ENCODE data around the gene LRRC25. TPM values are rescaled to one million over a fixed set of nuclear protein-coding genes. Genes with fewer than 3 reads are reported as not detected.

Gene LRRC25
- polyA plus RNA-seq, 1 donor from 2014 or later: not detected

DNA sequence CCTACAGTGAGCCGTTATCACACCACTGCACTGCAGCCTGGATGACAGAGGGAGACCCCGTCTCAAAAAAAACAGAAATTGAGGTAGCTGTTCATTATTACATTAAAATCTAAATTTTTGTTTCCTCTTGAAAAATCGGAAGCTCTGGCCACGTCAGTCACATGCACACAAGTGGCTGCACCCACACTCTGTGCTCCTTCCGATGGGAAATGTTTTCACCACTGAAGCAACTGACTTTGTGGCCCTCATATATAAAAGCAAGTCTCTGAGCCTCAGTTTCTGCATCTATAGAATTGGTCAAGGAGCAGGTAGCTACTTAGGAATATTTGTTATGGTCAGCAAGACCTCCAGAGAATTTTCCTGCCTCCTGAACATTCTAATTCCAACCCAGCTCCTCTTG lies 4.5 kb downstream of the LRRC25 start:
- H3K9me2 ChIP-seq (ENCODE audit: insufficient read depth, low read length): no peaks in the 10 kb centered on the region
- no peaks in the 10 kb centered on the region for H3K36me3 ChIP-seq (ENCODE audit: insufficient read depth, low read length)
- no peaks in the 10 kb centered on the region for H4K20me1 ChIP-seq (ENCODE audit: insufficient read depth)
- H3K27me3 ChIP-seq (ENCODE audit: insufficient read depth, low read depth, low read length): peaks cover 5% of the 10 kb centered on the region
- H3K79me2 ChIP-seq (replicated peaks; ENCODE audit: insufficient read depth, low read length): no peaks in the 10 kb centered on the region
- no peak overlapping the region for H2AFZ ChIP-seq (ENCODE audit: low read depth, low read length)
- no peaks in the 10 kb centered on the region for H3K9me3 ChIP-seq (ENCODE audit: low read length)
- TF ChIP-seq RAD21 (conservative IDR thresholded peaks at IDR 0.05) (no peak), POLR2AphosphoS5 (IDR thresholded peaks at IDR 0.05) (no peak), SMC3 (conservative IDR thresholded peaks at IDR 0.05; ENCODE audit: poor library complexity) (no peak), EZH2 (IDR thresholded peaks at IDR 0.05; ENCODE audit: borderline replicate concordance, insufficient read depth, low read length, poor library complexity, severe bottlenecking) (no peak), MXI1 (conservative IDR thresholded peaks at IDR 0.05; ENCODE audit: poor library complexity, severe bottlenecking) (no peak), EP300 (conservative IDR thresholded peaks at IDR 0.05; ENCODE audit: poor library complexity, severe bottlenecking) (no peak), TAF1 (IDR thresholded peaks at IDR 0.05; ENCODE audit: low read depth) (no peak)
- TF ChIP-seq, protein P1, sequence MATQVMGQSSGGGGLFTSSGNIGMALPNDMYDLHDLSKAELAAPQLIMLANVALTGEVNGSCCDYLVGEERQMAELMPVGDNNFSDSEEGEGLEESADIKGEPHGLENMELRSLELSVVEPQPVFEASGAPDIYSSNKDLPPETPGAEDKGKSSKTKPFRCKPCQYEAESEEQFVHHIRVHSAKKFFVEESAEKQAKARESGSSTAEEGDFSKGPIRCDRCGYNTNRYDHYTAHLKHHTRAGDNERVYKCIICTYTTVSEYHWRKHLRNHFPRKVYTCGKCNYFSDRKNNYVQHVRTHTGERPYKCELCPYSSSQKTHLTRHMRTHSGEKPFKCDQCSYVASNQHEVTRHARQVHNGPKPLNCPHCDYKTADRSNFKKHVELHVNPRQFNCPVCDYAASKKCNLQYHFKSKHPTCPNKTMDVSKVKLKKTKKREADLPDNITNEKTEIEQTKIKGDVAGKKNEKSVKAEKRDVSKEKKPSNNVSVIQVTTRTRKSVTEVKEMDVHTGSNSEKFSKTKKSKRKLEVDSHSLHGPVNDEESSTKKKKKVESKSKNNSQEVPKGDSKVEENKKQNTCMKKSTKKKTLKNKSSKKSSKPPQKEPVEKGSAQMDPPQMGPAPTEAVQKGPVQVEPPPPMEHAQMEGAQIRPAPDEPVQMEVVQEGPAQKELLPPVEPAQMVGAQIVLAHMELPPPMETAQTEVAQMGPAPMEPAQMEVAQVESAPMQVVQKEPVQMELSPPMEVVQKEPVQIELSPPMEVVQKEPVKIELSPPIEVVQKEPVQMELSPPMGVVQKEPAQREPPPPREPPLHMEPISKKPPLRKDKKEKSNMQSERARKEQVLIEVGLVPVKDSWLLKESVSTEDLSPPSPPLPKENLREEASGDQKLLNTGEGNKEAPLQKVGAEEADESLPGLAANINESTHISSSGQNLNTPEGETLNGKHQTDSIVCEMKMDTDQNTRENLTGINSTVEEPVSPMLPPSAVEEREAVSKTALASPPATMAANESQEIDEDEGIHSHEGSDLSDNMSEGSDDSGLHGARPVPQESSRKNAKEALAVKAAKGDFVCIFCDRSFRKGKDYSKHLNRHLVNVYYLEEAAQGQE (IDR thresholded peaks at IDR 0.05; ENCODE audit: borderline replicate concordance): no peak
- TF ChIP-seq, protein P2, sequence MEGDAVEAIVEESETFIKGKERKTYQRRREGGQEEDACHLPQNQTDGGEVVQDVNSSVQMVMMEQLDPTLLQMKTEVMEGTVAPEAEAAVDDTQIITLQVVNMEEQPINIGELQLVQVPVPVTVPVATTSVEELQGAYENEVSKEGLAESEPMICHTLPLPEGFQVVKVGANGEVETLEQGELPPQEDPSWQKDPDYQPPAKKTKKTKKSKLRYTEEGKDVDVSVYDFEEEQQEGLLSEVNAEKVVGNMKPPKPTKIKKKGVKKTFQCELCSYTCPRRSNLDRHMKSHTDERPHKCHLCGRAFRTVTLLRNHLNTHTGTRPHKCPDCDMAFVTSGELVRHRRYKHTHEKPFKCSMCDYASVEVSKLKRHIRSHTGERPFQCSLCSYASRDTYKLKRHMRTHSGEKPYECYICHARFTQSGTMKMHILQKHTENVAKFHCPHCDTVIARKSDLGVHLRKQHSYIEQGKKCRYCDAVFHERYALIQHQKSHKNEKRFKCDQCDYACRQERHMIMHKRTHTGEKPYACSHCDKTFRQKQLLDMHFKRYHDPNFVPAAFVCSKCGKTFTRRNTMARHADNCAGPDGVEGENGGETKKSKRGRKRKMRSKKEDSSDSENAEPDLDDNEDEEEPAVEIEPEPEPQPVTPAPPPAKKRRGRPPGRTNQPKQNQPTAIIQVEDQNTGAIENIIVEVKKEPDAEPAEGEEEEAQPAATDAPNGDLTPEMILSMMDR (IDR thresholded peaks at IDR 0.05; ENCODE audit: poor library complexity, severe bottlenecking): no peak
- no peak overlapping the region for H3K9ac ChIP-seq (ENCODE audit: low read length)
- H3K4me3 ChIP-seq (ENCODE audit: low read length): no peak overlapping the region
- no peak overlapping the region for H3K4me2 ChIP-seq (ENCODE audit: low read length)
- H3F3A ChIP-seq (ENCODE audit: insufficient read depth, low read length, poor library complexity, severe bottlenecking): no peaks in the 10 kb centered on the region
- H3K27ac ChIP-seq (ENCODE audit: low read length): no peak overlapping the region

DNA sequence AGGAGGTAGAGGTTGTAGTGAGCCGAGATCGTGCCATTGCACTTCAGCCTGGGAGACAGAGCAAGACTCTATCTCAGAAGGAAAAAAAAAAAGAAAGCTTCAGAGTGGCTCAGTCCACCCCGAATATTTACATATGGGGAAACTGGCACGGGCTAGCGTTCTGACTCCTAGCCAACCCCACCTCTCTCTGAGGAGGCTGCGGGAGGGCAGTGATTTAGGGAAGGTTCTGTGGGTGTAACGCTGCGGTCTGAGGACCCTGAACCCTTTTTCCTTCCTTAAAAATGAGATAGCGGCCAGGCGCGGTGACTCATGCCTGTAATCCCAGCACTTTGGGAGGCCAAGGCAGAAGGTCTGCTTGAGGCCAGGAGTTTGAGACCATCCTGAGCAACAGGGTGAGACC lies 5.0 kb downstream of the LRRC25 start:
- no peak overlapping the region for H3K27ac ChIP-seq (ENCODE audit: low read length)
- no peak overlapping the region for H3K9ac ChIP-seq (ENCODE audit: low read length)
- H4K20me1 ChIP-seq (ENCODE audit: insufficient read depth): no peaks in the 10 kb centered on the region
- no peaks in the 10 kb centered on the region for H3K79me2 ChIP-seq (replicated peaks; ENCODE audit: insufficient read depth, low read length)
- no peaks in the 10 kb centered on the region for H3F3A ChIP-seq (ENCODE audit: insufficient read depth, low read length, poor library complexity, severe bottlenecking)
- H3K9me3 ChIP-seq (ENCODE audit: low read length): no peaks in the 10 kb centered on the region
- no peak overlapping the region for H2AFZ ChIP-seq (ENCODE audit: low read depth, low read length)
- no peak overlapping the region for H3K4me2 ChIP-seq (ENCODE audit: low read length)
- no peak overlapping the region for H3K4me3 ChIP-seq (ENCODE audit: low read length)
- peaks cover 5% of the 10 kb centered on the region for H3K27me3 ChIP-seq (ENCODE audit: insufficient read depth, low read depth, low read length)
- no peaks in the 10 kb centered on the region for H3K9me2 ChIP-seq (ENCODE audit: insufficient read depth, low read length)
- no peaks in the 10 kb centered on the region for H3K36me3 ChIP-seq (ENCODE audit: insufficient read depth, low read length)
- TF ChIP-seq, protein P2 (IDR thresholded peaks at IDR 0.05; ENCODE audit: poor library complexity, severe bottlenecking): no peak
- TF ChIP-seq MXI1 (conservative IDR thresholded peaks at IDR 0.05; ENCODE audit: poor library complexity, severe bottlenecking) (no peak), SMC3 (conservative IDR thresholded peaks at IDR 0.05; ENCODE audit: poor library complexity) (no peak), EP300 (conservative IDR thresholded peaks at IDR 0.05; ENCODE audit: poor library complexity, severe bottlenecking) (no peak), RAD21 (conservative IDR thresholded peaks at IDR 0.05) (no peak), EZH2 (IDR thresholded peaks at IDR 0.05; ENCODE audit: borderline replicate concordance, insufficient read depth, low read length, poor library complexity, severe bottlenecking) (no peak), TAF1 (IDR thresholded peaks at IDR 0.05; ENCODE audit: low read depth) (no peak), POLR2AphosphoS5 (IDR thresholded peaks at IDR 0.05) (no peak)
- TF ChIP-seq, protein P1 (IDR thresholded peaks at IDR 0.05; ENCODE audit: borderline replicate concordance): no peak

All from neural cell (in vitro differentiated cells).